Smooth muscle cell (in vitro differentiated cells): ENCODE data around the gene PDZK1IP1. TPM values are rescaled to one million over a fixed set of nuclear protein-coding genes. Genes with fewer than 3 reads are reported as not detected.
"Not testable (repeated sequence)": the region's sequence is repeated elsewhere in the genome, so short reads cannot be mapped to it uniquely, and the experiment has no call there.

Experiments used
- DNase-seq: peaks from one replicate; lab custom pipeline; 2025; ENCODE audit not compliant: unreplicated experiment; lab: John Stamatoyannopoulos, UW
- H2AFZ ChIP-seq: fragments of 200-600 bp; sonication (generic); 2 replicates; pipeline ENCODE4 v1.6.0; 2016; ENCODE audit warnings: antibody characterized with exemption, low read depth, mild to moderate bottlenecking
- H3F3A ChIP-seq: fragments of 200-600 bp; sonication (generic); 2 replicates; pipeline ENCODE4 v1.6.0; 2017; ENCODE audit warnings: antibody characterized with exemption, low read depth
- H3K27ac ChIP-seq: fragments of 200-600 bp; sonication (generic); 2 replicates; pipeline ENCODE4 v1.5.1; 2016; ENCODE audit warnings: low read depth, mild to moderate bottlenecking
- H3K27me3 ChIP-seq: fragments of 200-600 bp; sonication (generic); 2 replicates; pipeline ENCODE4 v1.6.1; 2016; ENCODE audit warnings: low read depth, mild to moderate bottlenecking
- H3K36me3 ChIP-seq: fragments of 200-600 bp; sonication (generic); 2 replicates; pipeline ENCODE4 v1.5.1; 2016; ENCODE audit warnings: low read depth
- H3K4me1 ChIP-seq: fragments of 200-600 bp; sonication (generic); 2 replicates; pipeline ENCODE4 v1.5.1; 2016; ENCODE audit warnings: low read depth
- H3K4me2 ChIP-seq: fragments of 200-600 bp; sonication (generic); 2 replicates; pipeline ENCODE4 v1.6.0; 2016; ENCODE audit warnings: mild to moderate bottlenecking
- H3K4me3 ChIP-seq: fragments of 200-600 bp; sonication (generic); 2 replicates; pipeline ENCODE4 v1.5.1; 2016; ENCODE audit warnings: mild to moderate bottlenecking
- H3K79me2 ChIP-seq: fragments of 200-600 bp; sonication (generic); 2 replicates; pipeline ENCODE4 v1.6.0; 2016; ENCODE audit warnings: low read depth, mild to moderate bottlenecking
- H3K9ac ChIP-seq: fragments of 200-600 bp; sonication (generic); 2 replicates; pipeline ENCODE4 v1.6.0; 2016; ENCODE audit warnings: low read depth
- H3K9me3 ChIP-seq: fragments of 200-600 bp; sonication (generic); replicated peaks from 2 replicates; pipeline ENCODE4 v1.5.1; 2016; ENCODE audit warnings: low read depth
- H4K20me1 ChIP-seq: fragments of 200-600 bp; sonication (generic); 2 replicates; pipeline ENCODE4 v1.6.0; 2016; ENCODE audit warnings: low read depth
- CTCF ChIP-seq: fragments of 200-600 bp; sonication (generic); IDR thresholded peaks from 2 replicates; pipeline ENCODE4 v1.5.1; 2017; ENCODE audit warnings: borderline replicate concordance, mild to moderate bottlenecking, antibody characterized with exemption; ENCODE audit not compliant: insufficient read depth, poor library complexity, severe bottlenecking
- WGBS: methylation state at CpG from one replicate; pipeline ENCODE4 v1.1.7; 2016; ENCODE audit warnings: low lambda C conversion rate; 5-methylcytosine and 5-hydroxymethylcytosine counted together
- polyA plus RNA-seq: library from polyadenylated mRNA; unstranded; fragments of >200 nt; fragmentation: Nextera tagmentation; extraction: Ambion mirVana; gene quantifications from 2 replicates; pipeline ENCODE4 v1.2.1, GENCODE V29; 2016
- total RNA-seq: library from RNA; depleted of rRNA; stranded (reverse); fragments of >200 nt; gene quantifications from 2 replicates; pipeline ENCODE4 v1.2.3, GENCODE V29; 2014

The PDZK1IP1 gene
- total and polyA plus RNA-seq, 2 experiments from 2014 or later: not detected

GRCh38 chr1:47147047-47147785, 42.6 kb downstream of the PDZK1IP1 start:
- no peaks in the 10 kb centered on the region for H4K20me1 ChIP-seq
- no peak for DNase-seq

GRCh38 chr1:47146495-47146894, 43.3 kb downstream of the PDZK1IP1 start:
- H4K20me1 ChIP-seq, H2AFZ ChIP-seq, H3F3A ChIP-seq, H3K36me3 ChIP-seq, DNase-seq, H3K4me2 ChIP-seq, H3K9me3 ChIP-seq, H3K27ac ChIP-seq, H3K79me2 ChIP-seq, H3K4me3 ChIP-seq, H3K27me3 ChIP-seq, H3K9ac ChIP-seq, H3K4me1 ChIP-seq: not testable (repeated sequence)
- WGBS: 76% methylated on average over 1 of the region's 1 CpG

More at GRCh38 chr1:47147047-47147785, 42.6 kb downstream of the PDZK1IP1 start:
- Histone ChIP-seq H3K27me3 (no peaks in the 10 kb centered on the region), H3K4me1 (no peaks in the 10 kb centered on the region), H3K79me2 (no peaks in the 10 kb centered on the region), H3K27ac (no peak overlapping the region), H3F3A (no peaks in the 10 kb centered on the region), H3K9ac (no peak overlapping the region), H2AFZ (no peak overlapping the region), H3K4me3 (no peak overlapping the region), H3K9me3 (no peaks in the 10 kb centered on the region), H3K36me3 (no peaks in the 10 kb centered on the region), H3K4me2 (no peak overlapping the region)
- TF ChIP-seq CTCF: no peak
- WGBS: 70% methylated on average over 6 of the region's 6 CpGs

- peak; percentile 10 for TF ChIP-seq CTCF
- not testable (repeated sequence) for H4K20me1 ChIP-seq, H3K4me2 ChIP-seq, DNase-seq, H3F3A ChIP-seq, H3K27ac ChIP-seq, H3K9me3 ChIP-seq, H3K4me1 ChIP-seq, H3K9ac ChIP-seq, H2AFZ ChIP-seq, H3K79me2 ChIP-seq, H3K27me3 ChIP-seq, H3K36me3 ChIP-seq, H3K4me3 ChIP-seq
- 56% methylated on average over 6 of the region's 6 CpGs for WGBS
These were observed 46.2 kb downstream of the PDZK1IP1 start for GRCh38 chr1:47143654-47144053.

DNA sequence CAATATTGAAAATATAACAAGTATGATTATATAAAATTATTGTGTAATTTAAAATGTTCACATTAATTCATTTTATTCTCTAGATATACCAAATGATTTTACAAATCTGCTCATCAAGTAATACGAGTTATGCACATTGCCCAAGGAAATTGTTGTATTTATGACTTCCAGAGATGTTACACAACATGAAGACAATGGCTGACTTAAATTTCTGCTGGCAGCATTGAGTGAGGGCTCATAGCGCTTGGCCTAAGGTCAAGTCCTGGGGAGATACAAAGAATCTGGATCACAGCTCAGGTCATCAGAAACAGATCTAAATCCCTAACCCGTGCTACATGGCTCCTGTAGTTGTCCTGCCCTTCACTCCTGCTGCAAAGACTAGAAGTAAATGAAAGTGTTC, 49.5 kb downstream of the PDZK1IP1 start:
- not testable (repeated sequence) for H3K36me3 ChIP-seq, H2AFZ ChIP-seq, H3K4me2 ChIP-seq, H3K27ac ChIP-seq, H3K4me1 ChIP-seq, H3F3A ChIP-seq, H4K20me1 ChIP-seq, H3K79me2 ChIP-seq, H3K9me3 ChIP-seq, DNase-seq, H3K9ac ChIP-seq, H3K4me3 ChIP-seq, H3K27me3 ChIP-seq
- WGBS: 80% methylated on average over 3 of the region's 3 CpGs
